Right cardiac atrium (tissue), 5 donors: ENCODE measurements around the gene POLQ. TPM values are rescaled to one million over a fixed set of nuclear protein-coding genes. Genes with fewer than 3 reads are reported as not detected.

ENCODE experiments used
- ATAC-seq, 2 donors: fragments of 200-7000 bp; cut with Tn5 transposase; one replicate each; pipeline versions ENCODE4 v1.8.0 to v1.9.1; 2020; ENCODE audit warnings: moderate library complexity in 2 of 2, mild to moderate bottlenecking in 1 of 2
- DNase-seq, 3 donors: peaks; one replicate each; pipeline ENCODE4 v3.0.0-alpha.2; 2020
- H3K27ac ChIP-seq: one replicate; pipeline ENCODE4 v1.5.1; 2013; ENCODE audit warnings: mild to moderate bottlenecking, low read length, control low read depth, moderate library complexity
- H3K27me3 ChIP-seq: one replicate; pipeline ENCODE4 v1.6.1; 2013; ENCODE audit not compliant: control insufficient read depth, insufficient read depth
- H3K4me1 ChIP-seq: one replicate; pipeline ENCODE4 v1.6.1; 2013; ENCODE audit warnings: low read length; ENCODE audit not compliant: control insufficient read depth, insufficient read depth
- H3K4me3 ChIP-seq: one replicate; pipeline ENCODE4 v1.5.1; 2013; ENCODE audit warnings: low read length, control low read depth
- H3K9me3 ChIP-seq: one replicate; pipeline ENCODE4 v1.6.1; 2013; ENCODE audit warnings: low read length; ENCODE audit not compliant: control insufficient read depth
- WGBS: extraction: QIAGEN DNeasy Blood & Tissue Kit; methylation state at CpG from one replicate; pipeline ENCODE4 v1.1.7; 2013; 5-methylcytosine and 5-hydroxymethylcytosine counted together
- intact Hi-C, 4 donors: fragments of 100-400 bp; cut with DNase I; formaldehyde crosslinking; loops; one replicate each; pipeline versions ENCODE4 v1.11.0 to v1.14.0; 2022 to 2023
- polyA plus RNA-seq: library from polyadenylated mRNA; stranded (reverse); fragments of 200-250 nt; gene quantifications from one replicate; pipeline ENCODE4 v1.2.3, GENCODE V29; 2013
- total RNA-seq, 4 donors: library from RNA; stranded (reverse); fragmentation: NEBNext Ultra II Directional; extraction: Animal tissue kit (Norgen Biotek cat#: 25700); gene quantifications; one replicate each; pipeline ENCODE4 v1.2.1, GENCODE V29; 2021
- donor health status: healthy with polysubstance abuse.
- donor health status: DM: no; HTN: yes; CAD: no.
- donor health status: DM: no; HTN: no; CAD: no.
- donor health status: DM: no; HTN: yes; CAD: no; lungs with severe emphysema.
- donor health status: DM: yes; HTN: yes; CAD: no.

Gene POLQ
- total and polyA plus RNA-seq, 5 donors: 0.16 to 0.89 (median 0.68) TPM

DNA sequence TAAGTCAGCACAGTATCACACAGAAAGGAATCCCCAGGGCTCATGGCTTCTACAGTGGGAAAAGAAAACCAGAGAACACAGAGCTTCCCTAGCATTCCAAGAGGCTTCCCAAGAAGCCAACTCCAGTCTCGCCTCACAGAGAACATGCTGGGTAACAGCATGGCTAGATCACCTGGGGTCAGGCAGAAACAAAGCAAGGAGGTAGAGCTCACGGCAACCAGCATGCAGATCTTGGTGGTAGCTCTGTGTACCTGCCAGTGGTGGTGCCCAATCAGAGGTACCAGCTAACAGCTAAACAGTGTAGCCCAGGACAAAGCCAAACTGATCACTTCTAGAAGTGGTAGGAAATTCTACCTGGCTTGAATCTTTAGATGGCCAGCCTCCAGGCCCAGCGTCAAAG lies 31.3 kb downstream of the POLQ start:
- intact Hi-C loops: no loop called here
- H3K27ac ChIP-seq: no peak overlapping the region
- no peak overlapping the region for H3K4me3 ChIP-seq
- H3K27me3 ChIP-seq: no peaks in the 10 kb centered on the region
- peaks cover 3% of the 10 kb centered on the region for H3K9me3 ChIP-seq
- ATAC-seq (no peak), DNase-seq (no peak)
- WGBS: 96% methylated on average over 3 of the region's 3 CpGs
- no peaks in the 10 kb centered on the region for H3K4me1 ChIP-seq

DNA sequence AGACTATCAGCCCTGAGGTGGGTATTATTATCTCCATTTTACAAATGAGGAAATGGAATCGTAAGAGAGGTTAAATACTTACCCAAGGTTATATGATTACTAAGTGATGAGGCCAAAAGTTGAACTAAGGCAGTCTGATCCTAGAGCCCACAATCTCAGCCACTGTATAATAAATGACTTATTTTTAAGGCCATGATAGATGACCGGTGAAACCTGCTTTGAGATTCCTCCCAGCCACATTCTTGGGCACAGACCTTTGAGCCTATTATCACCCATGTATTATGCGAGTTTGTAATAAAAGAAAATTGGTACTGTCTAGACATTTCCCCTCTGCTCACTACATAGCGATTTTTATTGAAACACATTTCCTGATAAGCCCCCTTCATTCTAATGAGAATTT lies 37.4 kb downstream of the POLQ start:
- no peaks in the 10 kb centered on the region for H3K9me3 ChIP-seq
- H3K4me3 ChIP-seq: no peak overlapping the region
- ATAC-seq (no peak), DNase-seq (no peak)
- no peaks in the 10 kb centered on the region for H3K27me3 ChIP-seq
- no peak overlapping the region for H3K27ac ChIP-seq
- intact Hi-C loops: no loop called here
- 90% methylated on average over 4 of the region's 4 CpGs for WGBS
- no peaks in the 10 kb centered on the region for H3K4me1 ChIP-seq

DNA sequence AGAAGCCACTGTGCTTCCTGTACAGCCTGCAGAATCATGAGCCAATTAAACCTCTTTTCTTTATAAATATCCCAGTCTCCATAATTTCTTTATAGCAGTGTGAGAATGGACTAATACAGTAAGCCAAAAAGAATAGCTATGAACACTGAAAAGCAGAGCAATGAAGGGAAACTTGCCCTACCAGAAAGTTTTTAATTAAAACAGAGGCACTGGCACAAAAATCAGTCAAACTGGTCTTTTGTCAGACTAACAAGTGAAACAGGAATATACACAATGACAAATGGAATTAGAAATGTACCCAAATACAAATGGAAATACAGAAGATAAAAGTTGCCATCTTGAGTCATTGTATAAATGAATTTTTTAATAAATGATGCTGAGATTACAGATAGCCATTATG lies 40.5 kb downstream of the POLQ start:
- no peak for ATAC-seq

DNA sequence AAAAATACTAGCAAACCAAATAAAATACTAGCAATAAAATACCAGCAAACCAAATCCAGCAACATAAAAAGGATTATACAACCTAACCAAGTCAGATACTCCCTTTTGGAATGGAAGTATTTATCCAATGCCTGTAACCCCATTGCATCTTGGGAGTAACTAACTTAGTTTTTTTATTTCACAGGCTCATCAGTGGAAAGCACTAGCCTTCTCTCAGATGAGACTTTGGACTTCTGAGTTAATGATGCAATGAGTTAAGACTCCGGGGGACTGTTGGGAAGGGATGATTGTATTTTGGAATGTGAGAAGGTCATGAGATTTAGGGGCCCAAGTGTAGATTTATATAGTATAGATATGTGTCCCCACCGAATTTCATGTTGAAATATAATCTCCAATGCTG lies 41.2 kb downstream of the POLQ start:
- Histone ChIP-seq H3K4me1 (no peaks in the 10 kb centered on the region), H3K27ac (no peak overlapping the region), H3K4me3 (no peak overlapping the region), H3K27me3 (no peaks in the 10 kb centered on the region), H3K9me3 (no peaks in the 10 kb centered on the region)
- intact Hi-C loops: no loop called here
- 94% methylated on average over 2 of the region's 2 CpGs for WGBS
- DNase-seq: no peak
- ATAC-seq: no peak

More for the DNA sequence above, 40.5 kb downstream of the POLQ start:
- intact Hi-C loops: no loop called here
- no peak for DNase-seq
- Histone ChIP-seq H3K4me1 (no peaks in the 10 kb centered on the region), H3K27me3 (no peaks in the 10 kb centered on the region), H3K27ac (no peak overlapping the region), H3K9me3 (no peaks in the 10 kb centered on the region), H3K4me3 (no peak overlapping the region)

DNA sequence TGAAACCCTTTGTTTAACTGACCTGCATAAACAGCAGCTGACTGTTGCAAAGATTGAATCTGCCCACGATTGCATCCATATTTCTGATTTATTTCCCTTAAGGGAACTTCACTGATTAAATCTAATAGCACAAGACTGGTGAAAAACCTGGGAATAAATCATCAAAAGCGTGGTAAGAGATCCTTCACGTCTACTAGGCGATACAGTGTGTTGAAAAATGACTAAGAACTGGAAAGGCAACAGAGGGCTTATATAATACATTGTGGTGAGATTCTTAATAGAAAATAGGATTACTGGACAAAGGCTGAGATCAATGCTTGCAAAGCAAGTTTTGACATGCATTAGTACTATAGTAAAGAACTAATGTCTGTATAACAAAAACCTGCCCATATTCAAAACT lies 49.0 kb downstream of the POLQ start:
- intact Hi-C loops: no loop called here
- Histone ChIP-seq H3K9me3 (no peaks in the 10 kb centered on the region), H3K4me1 (no peaks in the 10 kb centered on the region), H3K27me3 (no peaks in the 10 kb centered on the region), H3K4me3 (no peak overlapping the region), H3K27ac (no peak overlapping the region)
- WGBS: 96% methylated on average over 4 of the region's 4 CpGs
- no peak for ATAC-seq
- DNase-seq: no peak

GRCh38 chr3:121493431-121493830 lies 52.4 kb downstream of the POLQ start:
- ATAC-seq (no peak), DNase-seq (no peak)
- no peak overlapping the region for H3K27ac ChIP-seq
- no peaks in the 10 kb centered on the region for H3K27me3 ChIP-seq
- 80% methylated on average over 5 of the region's 5 CpGs for WGBS
- H3K9me3 ChIP-seq: no peaks in the 10 kb centered on the region
- H3K4me3 ChIP-seq: no peak overlapping the region
- H3K4me1 ChIP-seq: no peaks in the 10 kb centered on the region
- intact Hi-C loops: no loop called here

DNA sequence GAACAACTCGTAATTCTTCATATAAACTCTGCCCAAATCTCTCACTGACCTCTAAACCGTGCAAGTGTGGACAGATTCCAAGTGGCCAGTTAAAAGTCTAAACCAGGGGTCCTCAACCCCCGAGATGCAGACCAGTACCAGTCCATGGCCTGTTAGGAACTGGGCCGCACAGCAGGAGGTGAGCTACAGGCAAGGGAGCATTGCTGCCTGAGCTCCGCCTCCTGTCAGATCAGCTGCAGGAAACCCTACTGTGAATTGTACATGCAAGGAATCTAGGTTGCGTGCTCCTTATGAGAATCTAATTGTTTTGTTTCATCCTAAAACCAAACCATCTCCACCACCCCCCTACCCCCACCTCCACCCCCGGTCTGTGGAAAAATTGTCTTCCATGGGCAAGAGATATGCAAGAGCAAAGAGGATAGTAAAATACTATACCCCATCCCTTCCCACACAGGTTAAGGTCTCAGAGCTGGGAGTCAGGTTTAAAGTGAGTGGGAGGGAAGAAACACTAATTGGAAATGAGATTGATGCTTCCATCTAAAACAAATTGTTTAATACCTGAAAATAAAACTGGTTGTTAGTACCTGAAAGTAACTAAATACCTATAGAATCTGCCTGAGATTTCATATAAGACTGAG lies 54.0 kb downstream of the POLQ start:
- intact Hi-C loops: no loop called here
- H3K9me3 ChIP-seq: no peaks in the 10 kb centered on the region
- H3K4me1 ChIP-seq: no peaks in the 10 kb centered on the region
- no peaks in the 10 kb centered on the region for H3K27me3 ChIP-seq
- H3K4me3 ChIP-seq: no peak overlapping the region
- 96% methylated on average over 7 of the region's 7 CpGs for WGBS
- H3K27ac ChIP-seq: no peak overlapping the region
- no peak for DNase-seq
- ATAC-seq: no peak

GRCh38 chr3:121490161-121490560 lies 55.6 kb downstream of the POLQ start:
- Histone ChIP-seq H3K27me3 (no peaks in the 10 kb centered on the region), H3K27ac (no peak overlapping the region), H3K4me3 (no peak overlapping the region), H3K9me3 (no peaks in the 10 kb centered on the region), H3K4me1 (no peaks in the 10 kb centered on the region)
- intact Hi-C loops: no loop called here
- ATAC-seq: no peak
- 85% methylated on average over 6 of the region's 6 CpGs for WGBS
- DNase-seq: no peak

GRCh38 chr3:121488628-121489027 lies 57.2 kb downstream of the POLQ start:
- DNase-seq (no peak), ATAC-seq (no peak)
- WGBS: 88% methylated on average over 2 of the region's 2 CpGs
- H3K4me3 ChIP-seq: no peak overlapping the region
- no peaks in the 10 kb centered on the region for H3K9me3 ChIP-seq
- H3K27ac ChIP-seq: no peak overlapping the region
- intact Hi-C loops: no loop called here
- no peaks in the 10 kb centered on the region for H3K4me1 ChIP-seq
- H3K27me3 ChIP-seq: no peaks in the 10 kb centered on the region

DNA sequence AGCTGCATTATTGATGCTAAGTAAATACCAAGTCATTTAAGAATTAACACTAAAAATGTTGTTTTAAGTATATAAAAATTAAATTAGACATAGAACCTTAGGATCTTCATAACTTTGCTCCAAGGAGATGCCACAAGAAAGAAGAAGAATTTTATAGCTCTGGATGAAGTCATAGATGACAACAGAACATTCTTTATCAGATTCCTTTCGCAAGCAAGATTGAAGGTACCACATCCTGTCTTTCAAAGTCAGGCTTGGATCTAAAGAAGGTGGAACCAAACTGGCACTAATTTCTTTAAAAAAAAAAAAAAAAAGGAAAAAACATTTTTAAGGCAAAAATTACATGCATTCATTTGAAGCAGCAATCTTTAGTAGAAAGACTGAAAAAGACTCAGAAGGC lies 62.5 kb downstream of the POLQ start:
- Histone ChIP-seq H3K9me3 (no peaks in the 10 kb centered on the region), H3K27ac (no peak overlapping the region), H3K27me3 (no peaks in the 10 kb centered on the region), H3K4me1 (no peaks in the 10 kb centered on the region), H3K4me3 (no peak overlapping the region)
- no peak for ATAC-seq
- no peak for DNase-seq
- intact Hi-C loops: no loop called here
- WGBS: 97% methylated on average over 1 of the region's 1 CpG

GRCh38 chr3:121482660-121483059 lies 63.1 kb downstream of the POLQ start:
- H3K27ac ChIP-seq: no peak overlapping the region
- DNase-seq (no peak), ATAC-seq (no peak)
- H3K27me3 ChIP-seq: no peaks in the 10 kb centered on the region
- intact Hi-C loops: no loop called here
- no peak overlapping the region for H3K4me3 ChIP-seq
- no peaks in the 10 kb centered on the region for H3K9me3 ChIP-seq
- 96% methylated on average over 1 of the region's 1 CpG for WGBS
- H3K4me1 ChIP-seq: no peaks in the 10 kb centered on the region
